PFSK-1 (cell line): Measurements from ENCODE around the gene TMEM221.

Experiments
- FOXP2 ChIP-seq: optimal IDR thresholded peaks from 2 replicates; pipeline ENCODE3; 2011; ENCODE audit warnings: borderline replicate concordance, control low read depth, inconsistent platforms; ENCODE audit not compliant: insufficient read depth; ENCODE audit errors: extremely low read length, extremely low read depth
- POLR2AphosphoS5 ChIP-seq: IDR thresholded peaks from 2 replicates; pipeline ENCODE4 v1.6.1; 2012; ENCODE audit warnings: low read depth, mild to moderate bottlenecking, control low read depth, low read length, moderate library complexity
- REST ChIP-seq, 2 experiments: IDR thresholded peaks; 2 replicates each; pipeline versions ENCODE4 v1.6.1 to v1.8.0; 2011 to 2012; ENCODE audit warnings: low read depth in 2 of 2, low read length in 2 of 2, control low read depth in 1 of 2, inconsistent platforms in 1 of 2, mild to moderate bottlenecking in 1 of 2, moderate library complexity in 1 of 2; ENCODE audit not compliant: insufficient read depth in 1 of 2
- SIN3A ChIP-seq: IDR thresholded peaks from 2 replicates; pipeline ENCODE4 v1.6.1; 2012; ENCODE audit warnings: mild to moderate bottlenecking, low read length, moderate library complexity, borderline replicate concordance; ENCODE audit not compliant: insufficient read depth
- TAF1 ChIP-seq: IDR thresholded peaks from 2 replicates; pipeline ENCODE4 v1.6.1; 2012; ENCODE audit warnings: low read length, control low read depth, borderline replicate concordance; ENCODE audit not compliant: insufficient read depth

GRCh38 chr19:17475541-17476115 lies 27.2 kb upstream of the TMEM221 start:
- TF ChIP-seq TAF1 (no peak), POLR2AphosphoS5 (no peak), REST (IDR thresholded peaks at IDR 0.05; ENCODE audit: insufficient read depth in 1 of 2, low read depth in 2 of 2, low read length in 2 of 2) (no peak), SIN3A (no peak), FOXP2 (no peak)
